Neural progenitor cell (in vitro differentiated cells): Measurements from ENCODE around the gene FSTL4. TPM values are rescaled to one million over a fixed set of nuclear protein-coding genes. Genes with fewer than 3 reads are reported as not detected.

Experiments
- DNase-seq: peaks from one replicate; pipeline ENCODE4 v3.0.0-alpha.2; 2016; ENCODE audit warnings: low spot score
- H2AFZ ChIP-seq: fragments of 200-600 bp; sonication (generic); replicated peaks from 2 replicates; pipeline ENCODE4 v1.6.1; 2016; ENCODE audit warnings: antibody characterized with exemption
- H3F3A ChIP-seq: fragments of 200-600 bp; sonication (generic); 2 replicates; pipeline ENCODE4 v1.6.1; 2016; ENCODE audit warnings: antibody characterized with exemption, low read depth
- H3K27ac ChIP-seq: fragments of 200-600 bp; sonication (generic); 2 replicates; pipeline ENCODE4 v1.5.1; 2016; ENCODE audit warnings: mild to moderate bottlenecking
- H3K27me3 ChIP-seq: fragments of 200-600 bp; sonication (generic); 2 replicates; pipeline ENCODE4 v1.6.1; 2016; ENCODE audit warnings: mild to moderate bottlenecking, moderate library complexity
- H3K36me3 ChIP-seq: fragments of 200-600 bp; sonication (generic); 2 replicates; pipeline ENCODE4 v1.5.1; 2016
- H3K4me1 ChIP-seq: fragments of 200-600 bp; sonication (generic); 2 replicates; pipeline ENCODE4 v1.6.1; 2016; ENCODE audit warnings: mixed run types
- H3K4me2 ChIP-seq: fragments of 200-600 bp; sonication (generic); 2 replicates; pipeline ENCODE4 v1.6.1; 2016
- H3K4me3 ChIP-seq: fragments of 200-600 bp; sonication (generic); 2 replicates; pipeline ENCODE4 v1.5.1; 2016
- H3K79me2 ChIP-seq: fragments of 200-600 bp; sonication (generic); 2 replicates; pipeline ENCODE4 v1.6.1; 2016; ENCODE audit warnings: low read depth
- H3K9ac ChIP-seq: fragments of 200-600 bp; sonication (generic); 2 replicates; pipeline ENCODE4 v1.6.1; 2016
- H3K9me3 ChIP-seq: fragments of 200-600 bp; sonication (generic); 2 replicates; pipeline ENCODE4 v1.5.1; 2016; ENCODE audit warnings: low read depth
- H4K20me1 ChIP-seq: fragments of 200-600 bp; sonication (generic); 2 replicates; pipeline ENCODE4 v1.6.1; 2016; ENCODE audit warnings: low read depth
- H3K27ac Mint-ChIP-seq: 3 replicates; pipeline ENCODE4 v1.8.0; 2021; ENCODE audit warnings: mixed read lengths
- H3K27me3 Mint-ChIP-seq: 2 replicates; pipeline ENCODE4 v1.8.0; 2022; ENCODE audit warnings: low read depth, mild to moderate bottlenecking, inconsistent platforms, moderate library complexity, mixed read lengths; ENCODE audit not compliant: insufficient read depth
- H3K36me3 Mint-ChIP-seq: 3 replicates; pipeline ENCODE4 v1.8.0; 2021; ENCODE audit warnings: mixed read lengths
- H3K4me1 Mint-ChIP-seq: 3 replicates; pipeline ENCODE4 v1.8.0; 2021; ENCODE audit warnings: mixed read lengths
- H3K4me3 Mint-ChIP-seq: 3 replicates; pipeline ENCODE4 v1.8.0; 2021; ENCODE audit warnings: mild to moderate bottlenecking, moderate library complexity, mixed read lengths
- H3K9me3 Mint-ChIP-seq: 3 replicates; pipeline ENCODE4 v1.8.0; 2020; ENCODE audit warnings: mixed read lengths
- EZH2 ChIP-seq: fragments of 200-600 bp; sonication (generic); IDR thresholded peaks from 2 replicates; pipeline ENCODE4 v1.6.1; 2017; ENCODE audit warnings: antibody characterized with exemption, mild to moderate bottlenecking, moderate library complexity
- EZH2phosphoT487 ChIP-seq: fragments of 200-600 bp; sonication (generic); IDR thresholded peaks from 2 replicates; pipeline ENCODE4 v1.6.1; 2017; ENCODE audit warnings: antibody characterized with exemption
- total RNA-seq: library from RNA; depleted of rRNA; stranded (reverse); fragments of >200 nt; gene quantifications from 2 replicates; pipeline ENCODE4 v1.2.3, GENCODE V29; 2015; ENCODE audit warnings: low replicate concordance
- TF ChIP-seq, protein P1 (sequence below): fragments of 200-600 bp; sonication (generic); IDR thresholded peaks from 2 replicates; pipeline ENCODE4 v1.5.1; 2017; ENCODE audit warnings: antibody characterized with exemption, mild to moderate bottlenecking

Gene FSTL4
- total RNA-seq, 1 donor from 2014 or later = 0.95 TPM

GRCh38 chr5:133406977-133407632 lies 205.2 kb downstream of the FSTL4 start:
- Mint-ChIP-seq H3K36me3 (no peaks in the 10 kb centered on the region), H3K4me3 (no peak overlapping the region), H3K27ac (no peak overlapping the region), H3K4me1 (peaks cover 27% of the 10 kb centered on the region), H3K27me3 (peaks cover 7% of the 10 kb centered on the region), H3K9me3 (no peaks in the 10 kb centered on the region)
- Histone ChIP-seq H3F3A (no peaks in the 10 kb centered on the region), H3K27me3 (no peaks in the 10 kb centered on the region), H3K9ac (no peak overlapping the region), H3K4me2 (no peak overlapping the region), H3K4me3 (no peak overlapping the region), H3K36me3 (no peaks in the 10 kb centered on the region), H4K20me1 (no peaks in the 10 kb centered on the region), H3K9me3 (no peaks in the 10 kb centered on the region), H2AFZ (no peak overlapping the region), H3K27ac (no peak overlapping the region), H3K79me2 (no peaks in the 10 kb centered on the region), H3K4me1 (peaks cover 6% of the 10 kb centered on the region)
- TF ChIP-seq, protein P1, sequence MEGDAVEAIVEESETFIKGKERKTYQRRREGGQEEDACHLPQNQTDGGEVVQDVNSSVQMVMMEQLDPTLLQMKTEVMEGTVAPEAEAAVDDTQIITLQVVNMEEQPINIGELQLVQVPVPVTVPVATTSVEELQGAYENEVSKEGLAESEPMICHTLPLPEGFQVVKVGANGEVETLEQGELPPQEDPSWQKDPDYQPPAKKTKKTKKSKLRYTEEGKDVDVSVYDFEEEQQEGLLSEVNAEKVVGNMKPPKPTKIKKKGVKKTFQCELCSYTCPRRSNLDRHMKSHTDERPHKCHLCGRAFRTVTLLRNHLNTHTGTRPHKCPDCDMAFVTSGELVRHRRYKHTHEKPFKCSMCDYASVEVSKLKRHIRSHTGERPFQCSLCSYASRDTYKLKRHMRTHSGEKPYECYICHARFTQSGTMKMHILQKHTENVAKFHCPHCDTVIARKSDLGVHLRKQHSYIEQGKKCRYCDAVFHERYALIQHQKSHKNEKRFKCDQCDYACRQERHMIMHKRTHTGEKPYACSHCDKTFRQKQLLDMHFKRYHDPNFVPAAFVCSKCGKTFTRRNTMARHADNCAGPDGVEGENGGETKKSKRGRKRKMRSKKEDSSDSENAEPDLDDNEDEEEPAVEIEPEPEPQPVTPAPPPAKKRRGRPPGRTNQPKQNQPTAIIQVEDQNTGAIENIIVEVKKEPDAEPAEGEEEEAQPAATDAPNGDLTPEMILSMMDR = no peak
- TF ChIP-seq EZH2phosphoT487 (no peak), EZH2 (no peak)
- DNase-seq = no peak

DNA sequence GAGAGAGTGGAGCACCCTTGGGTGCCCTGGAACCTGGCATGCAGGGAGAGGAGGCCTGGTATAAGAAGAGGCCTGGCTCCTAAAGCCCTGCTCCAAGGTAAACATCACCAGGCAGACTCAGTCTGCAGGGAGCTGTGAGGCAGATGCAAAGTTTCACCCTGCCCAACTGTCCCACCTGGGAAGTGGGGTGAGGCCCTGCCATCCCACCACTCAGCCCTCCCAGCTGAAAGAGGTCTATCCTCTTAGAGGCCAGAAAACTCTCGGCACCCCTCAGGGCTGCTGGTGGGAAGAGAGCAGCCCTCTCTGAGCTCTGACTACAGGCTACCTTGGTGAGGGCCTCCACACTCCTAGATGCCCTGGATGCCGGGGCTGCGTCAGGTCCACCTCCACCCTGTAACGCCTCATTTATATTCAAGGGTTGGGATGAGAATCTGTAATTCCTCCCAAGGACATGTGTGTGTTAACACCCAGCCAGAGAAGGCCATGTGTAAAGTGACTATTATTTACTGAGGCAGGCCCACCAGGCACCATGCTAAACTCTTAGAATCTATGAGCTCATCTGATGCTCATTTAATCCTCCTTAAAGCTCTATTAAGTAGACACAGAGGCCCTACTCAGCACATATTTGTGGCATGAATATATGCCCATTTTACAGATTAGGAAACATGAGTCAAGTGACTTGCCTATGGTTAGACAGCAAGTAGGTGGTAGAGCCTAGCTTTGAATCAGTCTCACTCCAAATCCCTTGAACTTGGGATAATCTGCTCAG lies 205.9 kb downstream of the FSTL4 start:
- Histone ChIP-seq H3K27me3 (no peaks in the 10 kb centered on the region), H3K27ac (no peak overlapping the region), H2AFZ (no peak overlapping the region), H3F3A (no peaks in the 10 kb centered on the region), H3K9ac (no peak overlapping the region), H3K9me3 (no peaks in the 10 kb centered on the region), H3K4me1 (peaks cover 11% of the 10 kb centered on the region), H4K20me1 (no peaks in the 10 kb centered on the region), H3K79me2 (no peaks in the 10 kb centered on the region), H3K4me2 (no peak overlapping the region), H3K36me3 (no peaks in the 10 kb centered on the region), H3K4me3 (no peak overlapping the region)
- Mint-ChIP-seq H3K9me3 (no peaks in the 10 kb centered on the region), H3K4me3 (no peak overlapping the region), H3K27ac (no peak overlapping the region), H3K4me1 (peaks cover 32% of the 10 kb centered on the region), H3K36me3 (no peaks in the 10 kb centered on the region), H3K27me3 (peaks cover 7% of the 10 kb centered on the region)
- no peak for DNase-seq
- TF ChIP-seq EZH2phosphoT487 (no peak), EZH2 (no peak)
- TF ChIP-seq, protein P1 = no peak

- Histone ChIP-seq H3K36me3 (no peaks in the 10 kb centered on the region), H3K27ac (no peak overlapping the region), H3K4me3 (no peak overlapping the region), H3K4me1 (peaks cover 20% of the 10 kb centered on the region), H3K27me3 (no peaks in the 10 kb centered on the region), H3K4me2 (no peak overlapping the region), H4K20me1 (no peaks in the 10 kb centered on the region), H3F3A (no peaks in the 10 kb centered on the region), H3K9ac (no peak overlapping the region), H2AFZ (no peak overlapping the region), H3K9me3 (no peaks in the 10 kb centered on the region), H3K79me2 (no peaks in the 10 kb centered on the region)
- no peak overlapping the region for H3K4me3 Mint-ChIP-seq
- no peak overlapping the region for H3K27ac Mint-ChIP-seq
- H3K9me3 Mint-ChIP-seq = no peaks in the 10 kb centered on the region
- no peaks in the 10 kb centered on the region for H3K36me3 Mint-ChIP-seq
- TF ChIP-seq EZH2 (no peak), EZH2phosphoT487 (no peak)
- TF ChIP-seq, protein P1 = no peak
- DNase-seq = no peak
- peaks cover 7% of the 10 kb centered on the region for H3K27me3 Mint-ChIP-seq
- peaks cover 38% of the 10 kb centered on the region for H3K4me1 Mint-ChIP-seq
Measured at GRCh38 chr5:133405275-133406034, 206.9 kb downstream of the FSTL4 start.
